HCT116 (cell line): Measurements from ENCODE around the gene RBM20. TPM values are rescaled to one million over a fixed set of nuclear protein-coding genes. Genes with fewer than 3 reads are reported as not detected.

ENCODE experiments used
- ATAC-seq: fragments of 200-7000 bp; cut with Tn5 transposase; 2 replicates; pipeline ENCODE4 v1.9.1; 2020; ENCODE audit warnings: mild to moderate bottlenecking, moderate library complexity
- BruUV-seq: library from RNA; stranded (reverse); fragments of 400-500 nt; replicated peaks from 2 replicates; lab custom pipeline; 2021; lab: Mats Ljungman, UMichigan
- CTCF ChIA-PET: fragments of 300-600 bp; sonication (Branson Sonifier 250); formaldehyde crosslinking; loops from one replicate; lab custom pipeline; 2021; ENCODE audit warnings: antibody characterized with exemption; lab: Charles Lee
- POLR2A ChIA-PET: fragments of 300-600, 350-600 bp; sonication (Branson Sonifier 250); formaldehyde crosslinking; loops from one replicate; lab custom pipeline; 2021; ENCODE audit warnings: antibody characterized with exemption; lab: Charles Lee
- RAD21 ChIA-PET, 2 experiments: fragments of 300-600 bp; sonication (Branson Sonifier 250); formaldehyde crosslinking; loops; one replicate each; lab custom pipeline; 2023; ENCODE audit warnings: low total read pairs in 2 of 2; ENCODE audit not compliant: uncharacterized antibody in 2 of 2, unreplicated experiment in 2 of 2, low non-redundant PET in 1 of 2; lab: Charles Lee
- DNase-seq: peaks from one replicate; pipeline ENCODE4 v3.0.0-alpha.2; 2010; ENCODE audit warnings: low read depth, low spot score
- H2AFZ ChIP-seq: fragments of 200-600 bp; shearing (Covaris generic), sonication (generic); 2 replicates; pipeline ENCODE4 v1.6.1; 2017; ENCODE audit warnings: low read depth, mixed run types, mixed read lengths, antibody characterized with exemption, low read length; ENCODE audit not compliant: poor library complexity, severe bottlenecking
- H3K27ac ChIP-seq: 2 replicates; pipeline ENCODE4 v1.5.1; 2012; ENCODE audit warnings: low read depth, low read length
- H3K27me3 ChIP-seq: fragments of 200-600 bp; sonication (generic); 2 replicates; pipeline ENCODE4 v1.6.1; 2016; ENCODE audit warnings: mixed run types, low read length, mixed read lengths; ENCODE audit not compliant: insufficient read depth
- H3K36me3 ChIP-seq, 2 experiments: fragments of 200-500 bp in 1 of 2; fragments of 200-600 bp in 1 of 2; sonication (Bioruptor generic) in 1 of 2; sonication (generic) in 1 of 2; 2 replicates each; pipeline versions ENCODE4 v1.5.1 to v1.6.1; 2014 to 2016; ENCODE audit warnings: low read length in 2 of 2, inconsistent platforms in 1 of 2, mixed read lengths in 1 of 2, mixed run types in 1 of 2; ENCODE audit not compliant: insufficient read depth in 2 of 2, control insufficient read depth in 1 of 2
- H3K4me1 ChIP-seq, 2 experiments: fragments of 200-600 bp in 1 of 2; sonication (generic) in 1 of 2; 2 replicates each; pipeline versions ENCODE4 v1.5.1 to v1.6.1; 2012 to 2017; ENCODE audit warnings: low read length in 2 of 2, inconsistent platforms in 1 of 2, mild to moderate bottlenecking in 1 of 2, mixed read lengths in 1 of 2, mixed run types in 1 of 2, moderate library complexity in 1 of 2; ENCODE audit not compliant: insufficient read depth in 2 of 2, control insufficient read depth in 1 of 2
- H3K4me2 ChIP-seq: fragments of 200-600 bp; sonication (generic); 2 replicates; pipeline ENCODE4 v1.6.1; 2017; ENCODE audit warnings: mixed run types, low read length, mixed read lengths
- H3K4me3 ChIP-seq, 2 experiments: fragments of 200-600 bp in 1 of 2; sonication (generic) in 1 of 2; replicated peaks in 1 of 2; 2 replicates each; pipeline ENCODE4 v1.5.1; 2011 to 2016; ENCODE audit warnings: low read length in 2 of 2, control low read depth in 1 of 2, low read depth in 1 of 2, mild to moderate bottlenecking in 1 of 2, mixed read lengths in 1 of 2, mixed run types in 1 of 2
- H3K79me2 ChIP-seq: fragments of 200-600 bp; sonication (generic); 2 replicates; pipeline ENCODE4 v1.6.1; 2017; ENCODE audit warnings: mild to moderate bottlenecking, mixed run types, low read length, moderate library complexity, mixed read lengths; ENCODE audit not compliant: insufficient read depth
- H3K9ac ChIP-seq: fragments of 200-600 bp; sonication (generic); 2 replicates; pipeline ENCODE4 v1.6.1; 2016; ENCODE audit warnings: low read length, mixed read lengths
- H3K9me2 ChIP-seq: fragments of 200-600 bp; sonication (generic), shearing (Covaris generic); 2 replicates; pipeline ENCODE4 v1.6.1; 2017; ENCODE audit warnings: mixed run types, mild to moderate bottlenecking, moderate library complexity; ENCODE audit not compliant: insufficient read depth
- H3K9me3 ChIP-seq, 2 experiments: fragments of 200-500 bp in 1 of 2; fragments of 200-600 bp in 1 of 2; sonication (Bioruptor generic) in 1 of 2; sonication (generic) in 1 of 2; 2 replicates each; pipeline ENCODE4 v1.6.1; 2014 to 2017; ENCODE audit warnings: low read length in 2 of 2, mixed read lengths in 2 of 2, inconsistent platforms in 1 of 2, low read depth in 1 of 2, mild to moderate bottlenecking in 1 of 2, mixed run types in 1 of 2, moderate library complexity in 1 of 2; ENCODE audit not compliant: control insufficient read depth in 1 of 2, insufficient read depth in 1 of 2
- H4K20me1 ChIP-seq: fragments of 200-600 bp; sonication (generic), shearing (Covaris generic); 2 replicates; pipeline ENCODE4 v1.6.1; 2017; ENCODE audit warnings: mixed run types, mild to moderate bottlenecking, moderate library complexity; ENCODE audit not compliant: insufficient read depth
- CBX3 ChIP-seq: IDR thresholded peaks from 2 replicates; pipeline ENCODE4 v1.6.1; 2012; ENCODE audit warnings: low read depth
- SIN3A ChIP-seq: IDR thresholded peaks from 2 replicates; pipeline ENCODE4 v1.6.1; 2012; ENCODE audit warnings: low read depth
- TCF7L2 ChIP-seq: IDR thresholded peaks from 2 replicates; pipeline ENCODE4 v1.7.0; 2011; ENCODE audit warnings: borderline replicate concordance, inconsistent platforms; ENCODE audit not compliant: insufficient read depth, insufficient read length; ENCODE audit errors: extremely low read depth
- ZNF274 ChIP-seq: fragments of 200-500 bp; sonication (Bioruptor generic); IDR thresholded peaks from 2 replicates; pipeline ENCODE4 v1.6.1; 2014; ENCODE audit warnings: mild to moderate bottlenecking, low read depth, low read length, inconsistent platforms
- intact Hi-C: fragments of 100-400 bp; cut with micrococcal nuclease; formaldehyde crosslinking; loops from 2 replicates; pipeline ENCODE4 v1.10.0; 2022
- total RNA-seq: library from RNA; stranded (reverse); gene quantifications from one replicate; pipeline ENCODE4 v1.2.1, GENCODE V29; 2021; ENCODE audit not compliant: unreplicated experiment
- TF ChIP-seq, protein P1 (sequence below): IDR thresholded peaks from 2 replicates; pipeline ENCODE4 v1.6.1; 2012; ENCODE audit warnings: low read depth
- TF ChIP-seq, protein P2 (sequence below): IDR thresholded peaks from 2 replicates; pipeline ENCODE4 v1.6.1; 2012

The RBM20 gene
- total RNA-seq, 1 experiment from 2014 or later: 2.0 TPM

DNA sequence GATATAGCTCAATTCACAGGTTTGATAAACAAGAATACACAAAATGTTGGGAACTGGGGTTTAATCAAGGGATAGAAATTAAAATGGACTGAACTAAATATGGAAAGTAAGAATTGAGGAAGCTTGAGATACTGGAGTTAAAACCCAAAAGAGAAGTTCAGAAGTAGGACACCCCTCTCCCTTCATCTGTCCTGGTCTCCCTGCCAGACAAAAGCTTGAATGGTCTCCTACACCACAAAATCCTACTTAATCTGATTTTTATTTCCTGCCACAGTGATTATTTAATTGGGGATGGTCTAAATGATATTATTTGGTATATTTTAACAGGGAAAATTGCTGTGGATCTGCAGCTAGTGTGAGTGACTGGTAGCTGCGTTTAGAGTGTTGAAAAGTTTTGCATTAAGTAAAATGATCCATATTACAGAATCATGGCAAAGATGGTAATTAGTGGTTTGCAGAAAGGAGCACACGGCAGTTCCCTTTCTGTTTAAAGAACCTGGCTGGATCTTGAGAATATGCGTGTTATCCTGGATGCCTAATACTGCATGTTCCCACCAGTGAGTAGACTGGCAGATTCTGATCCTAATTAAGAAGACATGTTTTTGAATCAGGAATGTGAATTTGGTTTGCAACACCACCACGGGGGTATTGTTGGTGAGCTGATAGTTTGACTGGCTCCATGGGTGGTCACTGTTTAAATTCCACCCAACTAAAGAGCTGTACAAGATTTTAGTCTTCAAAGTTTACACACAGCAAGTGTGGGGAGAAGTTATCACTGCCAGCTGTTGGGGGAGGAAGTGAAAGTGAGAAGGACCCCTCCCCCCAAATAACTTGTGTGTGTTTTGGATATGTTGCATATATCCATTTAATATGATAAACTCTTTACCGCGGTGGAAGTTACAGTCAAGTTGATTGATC lies 5.5 kb downstream of the RBM20 start:
- Histone ChIP-seq H3K27me3 (no peaks in the 10 kb centered on the region), H3K4me2 (no peak overlapping the region), H3K4me1 (peaks cover 7 to 8% of the 10 kb centered on the region in 2 experiments; a peak in 3 of 4 replicates)

More for the DNA sequence above, 5.5 kb downstream of the RBM20 start:
- DNase-seq: no peak
- BruUV-seq: no TSS peak
- Histone ChIP-seq H3K79me2 (no peaks in the 10 kb centered on the region), H3K36me3 (no peaks in the 10 kb centered on the region), H3K4me3 (no peak overlapping the region), H3K9ac (no peak overlapping the region), H3K27ac (no peak overlapping the region), H3K9me3 (no peaks in the 10 kb centered on the region), H2AFZ (no peak overlapping the region), H3K9me2 (no peaks in the 10 kb centered on the region), H4K20me1 (no peaks in the 10 kb centered on the region)
- intact Hi-C loops: no loop called here
- CTCF ChIA-PET: interaction anchor here (0.9 to 1.5 kb wide), 2 partner anchors 10 to 23 kb away, joined by 4 to 6 read pairs; no protein-coding TSS in a partner anchor
- RAD21 ChIA-PET: no interaction called here
- no peak for ATAC-seq
- TF ChIP-seq, protein P1, sequence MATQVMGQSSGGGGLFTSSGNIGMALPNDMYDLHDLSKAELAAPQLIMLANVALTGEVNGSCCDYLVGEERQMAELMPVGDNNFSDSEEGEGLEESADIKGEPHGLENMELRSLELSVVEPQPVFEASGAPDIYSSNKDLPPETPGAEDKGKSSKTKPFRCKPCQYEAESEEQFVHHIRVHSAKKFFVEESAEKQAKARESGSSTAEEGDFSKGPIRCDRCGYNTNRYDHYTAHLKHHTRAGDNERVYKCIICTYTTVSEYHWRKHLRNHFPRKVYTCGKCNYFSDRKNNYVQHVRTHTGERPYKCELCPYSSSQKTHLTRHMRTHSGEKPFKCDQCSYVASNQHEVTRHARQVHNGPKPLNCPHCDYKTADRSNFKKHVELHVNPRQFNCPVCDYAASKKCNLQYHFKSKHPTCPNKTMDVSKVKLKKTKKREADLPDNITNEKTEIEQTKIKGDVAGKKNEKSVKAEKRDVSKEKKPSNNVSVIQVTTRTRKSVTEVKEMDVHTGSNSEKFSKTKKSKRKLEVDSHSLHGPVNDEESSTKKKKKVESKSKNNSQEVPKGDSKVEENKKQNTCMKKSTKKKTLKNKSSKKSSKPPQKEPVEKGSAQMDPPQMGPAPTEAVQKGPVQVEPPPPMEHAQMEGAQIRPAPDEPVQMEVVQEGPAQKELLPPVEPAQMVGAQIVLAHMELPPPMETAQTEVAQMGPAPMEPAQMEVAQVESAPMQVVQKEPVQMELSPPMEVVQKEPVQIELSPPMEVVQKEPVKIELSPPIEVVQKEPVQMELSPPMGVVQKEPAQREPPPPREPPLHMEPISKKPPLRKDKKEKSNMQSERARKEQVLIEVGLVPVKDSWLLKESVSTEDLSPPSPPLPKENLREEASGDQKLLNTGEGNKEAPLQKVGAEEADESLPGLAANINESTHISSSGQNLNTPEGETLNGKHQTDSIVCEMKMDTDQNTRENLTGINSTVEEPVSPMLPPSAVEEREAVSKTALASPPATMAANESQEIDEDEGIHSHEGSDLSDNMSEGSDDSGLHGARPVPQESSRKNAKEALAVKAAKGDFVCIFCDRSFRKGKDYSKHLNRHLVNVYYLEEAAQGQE: no peak
- TF ChIP-seq SIN3A: no peak
- TF ChIP-seq TCF7L2: no peak
- no peak for TF ChIP-seq CBX3
- no peak for TF ChIP-seq ZNF274
- TF ChIP-seq, protein P2, sequence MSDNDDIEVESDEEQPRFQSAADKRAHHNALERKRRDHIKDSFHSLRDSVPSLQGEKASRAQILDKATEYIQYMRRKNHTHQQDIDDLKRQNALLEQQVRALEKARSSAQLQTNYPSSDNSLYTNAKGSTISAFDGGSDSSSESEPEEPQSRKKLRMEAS: no peak
- POLR2A ChIA-PET: no interaction called here
